H1 (cell line): Measurements from ENCODE around the gene GALP.

Experiments
- PHF8 ChIP-seq: fragments of 200-600 bp; sonication (generic); conservative IDR thresholded peaks from 2 replicates; pipeline ENCODE4 v1.7.1; 2012; ENCODE audit warnings: low read depth, mild to moderate bottlenecking, inconsistent platforms, low read length, moderate library complexity
- YY1 ChIP-seq: IDR thresholded peaks from 2 replicates; pipeline ENCODE4 v1.6.1; 2011; ENCODE audit warnings: low read depth, mild to moderate bottlenecking, low read length

DNA sequence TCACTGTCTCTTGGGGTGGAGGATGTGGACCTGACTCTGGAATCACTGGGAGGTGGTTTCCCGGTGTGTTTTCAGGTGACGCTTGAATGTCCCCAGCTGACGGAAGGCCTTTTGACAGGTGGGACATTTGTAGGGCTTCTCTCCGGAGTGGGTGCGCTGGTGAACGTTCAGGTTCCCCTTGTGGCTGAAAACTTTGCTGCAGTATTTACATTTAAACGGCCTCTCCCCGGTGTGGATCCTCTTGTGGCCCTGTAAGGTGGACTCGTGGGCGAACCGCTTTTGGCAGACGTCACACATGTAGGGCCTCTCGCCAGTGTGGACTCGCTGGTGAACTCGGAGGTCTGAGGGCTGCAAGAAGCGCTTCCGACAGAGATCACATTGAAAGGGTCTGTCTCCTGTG lies 14.0 kb downstream of the GALP start:
- TF ChIP-seq PHF8 (no peak), YY1 (no peak)
